Measurements from ENCODE around the gene DOC2B. TPM values are rescaled to one million over a fixed set of nuclear protein-coding genes. Genes with fewer than 3 reads are reported as not detected.

The DOC2B gene
- total RNA-seq, 1 experiment from 2014 or later = 1.5 TPM

DNA sequence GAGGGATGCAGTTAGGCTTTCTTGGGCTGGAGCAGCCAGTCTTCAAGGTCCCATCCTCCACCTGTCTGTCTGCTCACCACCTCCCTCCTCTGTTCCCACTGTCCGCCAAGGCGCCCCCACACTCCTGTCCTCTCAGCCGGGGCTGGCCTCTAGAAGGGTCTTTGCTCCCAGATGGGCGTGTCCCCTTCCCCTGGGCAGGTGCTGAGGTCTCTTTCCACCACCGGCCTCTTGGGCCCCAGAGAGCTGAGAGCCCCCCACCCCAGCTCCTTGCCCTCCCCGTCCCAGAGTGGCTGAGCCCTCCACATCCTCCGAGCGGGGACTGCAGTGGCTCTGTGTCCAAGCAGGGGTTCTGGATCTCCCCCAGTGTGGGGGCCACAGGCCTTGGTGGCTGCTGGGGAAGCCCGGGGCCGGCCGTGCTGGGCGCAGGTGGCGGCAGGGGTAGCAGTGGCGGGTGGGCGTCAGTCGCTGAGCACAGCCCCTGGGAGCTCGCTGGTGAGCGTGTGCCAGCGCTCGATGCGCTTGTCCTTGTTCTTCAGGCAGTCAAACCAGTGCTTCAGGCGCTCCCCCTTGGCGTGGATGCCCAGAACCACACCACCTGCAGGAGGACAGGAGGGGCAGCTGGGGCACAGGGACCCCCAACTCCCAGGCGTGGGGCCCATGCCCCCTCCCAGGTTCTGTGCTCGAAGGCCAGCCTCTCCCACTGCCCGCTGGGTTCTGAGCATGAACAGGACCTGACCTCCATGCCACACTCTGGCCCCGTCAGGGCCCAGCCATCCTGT is 34.3 kb downstream of the DOC2B start:
- TF ChIP-seq REST (IDR thresholded peaks at IDR 0.05; ENCODE audit: insufficient read depth in 1 of 2, low read depth in 2 of 2, low read length in 1 of 2) (no peak), CTCF (IDR thresholded peaks at IDR 0.05) (no peak), POLR2AphosphoS5 (IDR thresholded peaks at IDR 0.05; ENCODE audit: low read depth, low read length) (no peak), TCF7L2 (IDR thresholded peaks at IDR 0.05; ENCODE audit: low read depth, low read length) (no peak), SIN3A (IDR thresholded peaks at IDR 0.05; ENCODE audit: borderline replicate concordance, insufficient read depth, low read depth, low read length) (no peak)
- intact Hi-C loops (cut with micrococcal nuclease; ENCODE audit: unreplicated experiment) = no loop called here
- BruUV-seq (replicated peaks) = no TSS peak

DNA sequence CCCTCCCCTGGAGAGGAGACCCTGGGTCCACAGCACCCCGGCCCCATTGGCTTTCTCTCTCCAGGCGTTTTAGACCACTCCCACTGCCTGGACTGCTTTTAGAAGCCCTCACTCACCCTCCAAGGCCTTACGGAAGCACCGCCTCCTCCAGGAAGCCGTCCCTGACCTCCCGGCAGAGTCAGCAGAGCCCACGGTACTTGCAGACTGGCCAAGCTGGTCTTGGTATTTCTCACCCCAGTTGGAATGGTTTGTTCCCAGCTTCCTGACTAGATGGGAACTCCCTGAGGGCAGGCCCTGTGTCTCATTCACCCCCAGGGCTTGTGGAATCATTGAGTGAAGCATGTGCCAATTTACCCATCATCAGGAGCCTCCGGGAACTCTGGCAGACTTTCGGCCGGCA is 34.9 kb downstream of the DOC2B start:
- ChIA-PET CTCF (no interaction called here), POLR2A (no interaction called here)
- TF ChIP-seq TCF7L2 (IDR thresholded peaks at IDR 0.05; ENCODE audit: low read depth, low read length) (no peak), CTCF (IDR thresholded peaks at IDR 0.05) (no peak), REST (IDR thresholded peaks at IDR 0.05; ENCODE audit: insufficient read depth in 1 of 2, low read depth in 2 of 2, low read length in 1 of 2) (no peak), POLR2AphosphoS5 (IDR thresholded peaks at IDR 0.05; ENCODE audit: low read depth, low read length) (no peak), SIN3A (IDR thresholded peaks at IDR 0.05; ENCODE audit: borderline replicate concordance, insufficient read depth, low read depth, low read length) (no peak)
- no peak overlapping the region for H3K27ac ChIP-seq (ENCODE audit: low read length)
- H3K27me3 ChIP-seq (ENCODE audit: control insufficient read depth, insufficient read depth, low read length) = no peaks in the 10 kb centered on the region
- H3K4me3 ChIP-seq (ENCODE audit: low read depth in 2 of 2, low read length in 2 of 2) = no peak overlapping the region
- BruUV-seq (replicated peaks) = no TSS peak
- H3K4me1 ChIP-seq (ENCODE audit: control insufficient read depth, insufficient read depth, low read length) = no peaks in the 10 kb centered on the region
- in situ Hi-C loops (cut with HindIII; ENCODE audit: low pct_unique_long_range_greater_than_20kb, low sequenced_read_pairs) (no loop called here), intact Hi-C loops (cut with micrococcal nuclease; ENCODE audit: unreplicated experiment) (no loop called here)
- ATAC-seq (no peak), DNase-seq (ENCODE audit: low read depth, low spot score) (no peak)
- no peaks in the 10 kb centered on the region for H3K9me3 ChIP-seq (ENCODE audit: control insufficient read depth, insufficient read depth, low read depth, low read length)
- no peaks in the 10 kb centered on the region for H3K36me3 ChIP-seq (ENCODE audit: control insufficient read depth, insufficient read depth, low read length)

More for the DNA sequence above, 34.3 kb downstream of the DOC2B start:
- ATAC-seq = no peak
- Histone ChIP-seq H3K36me3 (ENCODE audit: control insufficient read depth, insufficient read depth, low read length) (no peaks in the 10 kb centered on the region), H3K27me3 (ENCODE audit: control insufficient read depth, insufficient read depth, low read length) (no peaks in the 10 kb centered on the region), H3K27ac (ENCODE audit: low read length) (no peak overlapping the region), H3K4me1 (ENCODE audit: control insufficient read depth, insufficient read depth, low read length) (no peaks in the 10 kb centered on the region), H3K9me3 (ENCODE audit: control insufficient read depth, insufficient read depth, low read depth, low read length) (no peaks in the 10 kb centered on the region), H3K4me3 (ENCODE audit: low read depth in 2 of 2, low read length in 2 of 2) (no peak overlapping the region)
- ChIA-PET CTCF (no interaction called here), POLR2A (no interaction called here)
- DNase-seq (ENCODE audit: low read depth, low spot score) = no peak
- in situ Hi-C loops (cut with HindIII; ENCODE audit: low pct_unique_long_range_greater_than_20kb, low sequenced_read_pairs) = no loop called here
